GM21447 (cell line): ENCODE measurements around the gene PPP1R14B.

Experiments used
- ATAC-seq: cut with Tn5 transposase; IDR thresholded peaks from one replicate; pipeline ENCODE4 v1.9.1; 2021; ENCODE audit not compliant: unreplicated experiment

Gene PPP1R14B

GRCh38 chr11:64261556-64262080 is 14.9 kb upstream of the PPP1R14B start:
- ATAC-seq, result no peak

- ATAC-seq, result no peak
Observed at GRCh38 chr11:64260147-64260708, 13.5 kb upstream of the PPP1R14B start.

- ATAC-seq, result no peak
Observed at GRCh38 chr11:64259533-64260067, 12.9 kb upstream of the PPP1R14B start.

GRCh38 chr11:64258946-64259532 is 12.3 kb upstream of the PPP1R14B start:
- no peak for ATAC-seq

GRCh38 chr11:64258356-64258755 is 11.6 kb upstream of the PPP1R14B start:
- ATAC-seq, result no peak

- ATAC-seq, result no peak
Observed at GRCh38 chr11:64256300-64256699, 9.6 kb upstream of the PPP1R14B start.

- no peak for ATAC-seq
Observed at GRCh38 chr11:64255135-64256128, 8.7 kb upstream of the PPP1R14B start.

GRCh38 chr11:64254326-64254725 is 7.6 kb upstream of the PPP1R14B start:
- ATAC-seq, result no peak

- no peak for ATAC-seq
Observed at GRCh38 chr11:64253481-64253880, 6.7 kb upstream of the PPP1R14B start.

- no peak for ATAC-seq
Observed at GRCh38 chr11:64253043-64253442, 6.3 kb upstream of the PPP1R14B start.

- ATAC-seq, result no peak
Observed at GRCh38 chr11:64252003-64252872, 5.5 kb upstream of the PPP1R14B start.

- no peak for ATAC-seq
Observed at GRCh38 chr11:64251753-64252002, 4.9 kb upstream of the PPP1R14B start.

GRCh38 chr11:64251016-64251752 is 4.4 kb upstream of the PPP1R14B start, which contains the start of gene PLCB3:
TSS of gene PLCB3 (plus strand) at chr11:64251530. CDS start at chr11:64251650, 120 bp downstream.
- no peak for ATAC-seq

GRCh38 chr11:64250415-64251015 is 3.8 kb upstream of the PPP1R14B start:
- ATAC-seq, result no peak

GRCh38 chr11:64249563-64250414 is 3.0 kb upstream of the PPP1R14B start:
- ATAC-seq, result no peak

- ATAC-seq, result no peak
Observed at GRCh38 chr11:64249038-64249437, 2.3 kb upstream of the PPP1R14B start.

- ATAC-seq, result no peak
Observed at GRCh38 chr11:64248578-64248977, 1.8 kb upstream of the PPP1R14B start.

- no peak for ATAC-seq
Observed at GRCh38 chr11:64247729-64248531, 1.2 kb upstream of the PPP1R14B start.
